Peyer's patch (tissue), 4 donors: Measurements from ENCODE around the gene IL1RAPL1. TPM values are rescaled to one million over a fixed set of nuclear protein-coding genes. Genes with fewer than 3 reads are reported as not detected.

Experiments
- DNase-seq, 3 donors: peaks; one replicate each; pipeline ENCODE4 v3.0.0-alpha.2; 2017 to 2019
- H3K27ac ChIP-seq, 4 donors: fragments of 200-600 bp; sonication (generic); one replicate each; pipeline ENCODE4 v1.5.1; 2016 to 2019
- H3K27me3 ChIP-seq, 2 donors: fragments of 200-600 bp; sonication (generic); one replicate each; pipeline ENCODE4 v1.5.1; 2019
- H3K36me3 ChIP-seq, 3 donors: fragments of 200-600 bp; sonication (generic); one replicate each; pipeline ENCODE4 v1.5.1; 2016 to 2019
- H3K4me1 ChIP-seq, 4 donors: fragments of 200-600 bp; sonication (generic); one replicate each; pipeline ENCODE4 v1.5.1; 2016 to 2019
- H3K4me3 ChIP-seq, 4 donors: fragments of 200-600 bp; sonication (generic); 1 replicate in 3 of 4; 2 replicates in 1 of 4; pipeline ENCODE4 v1.5.1; 2016 to 2019; ENCODE audit warnings: mild to moderate bottlenecking in 1 of 4
- H3K9me3 ChIP-seq, 4 donors: fragments of 200-600 bp; sonication (generic); one replicate each; pipeline ENCODE4 v1.5.1; 2016 to 2019; ENCODE audit warnings: mild to moderate bottlenecking in 1 of 4
- CTCF ChIP-seq, 6 experiments: fragments of 450-650 bp in 4 of 6; fragments of 200-600 bp in 2 of 6; sonication (generic) in 1 of 6; IDR thresholded peaks; one replicate each; pipeline ENCODE4 v1.5.1; 2017 to 2019; ENCODE audit warnings: antibody characterized with exemption in 6 of 6, mild to moderate bottlenecking in 3 of 6, moderate library complexity in 1 of 6
- POLR2A ChIP-seq, 2 donors: fragments of 450-650 bp; IDR thresholded peaks; one replicate each; pipeline ENCODE4 v1.5.1; 2017; ENCODE audit warnings: antibody characterized with exemption in 2 of 2, mild to moderate bottlenecking in 2 of 2, moderate library complexity in 2 of 2
- total RNA-seq, 4 donors: library from RNA; depleted of rRNA; stranded (reverse); fragments of >200 nt; gene quantifications; one replicate each; pipeline ENCODE4 v1.1.0, GENCODE V29; 2016

IL1RAPL1 gene
- total RNA-seq, 4 donors from 2014 or later = not detected

- Histone ChIP-seq H3K9me3 (no peaks in the 10 kb centered on the region), H3K36me3 (no peaks in the 10 kb centered on the region), H3K4me1 (no peaks in the 10 kb centered on the region), H3K27ac (no peak overlapping the region), H3K27me3 (no peaks in the 10 kb centered on the region), H3K4me3 (no peak overlapping the region)
- no peak for TF ChIP-seq POLR2A (IDR thresholded peaks at IDR 0.05)
- no peak for TF ChIP-seq CTCF (IDR thresholded peaks at IDR 0.05)
- no peak for DNase-seq
Observed at GRCh38 chrX:29225670-29226069, 638.4 kb downstream of the IL1RAPL1 start.

- Histone ChIP-seq H3K9me3 (no peaks in the 10 kb centered on the region), H3K36me3 (no peaks in the 10 kb centered on the region), H3K4me3 (no peak overlapping the region), H3K27ac (no peak overlapping the region), H3K27me3 (no peaks in the 10 kb centered on the region), H3K4me1 (no peaks in the 10 kb centered on the region)
- TF ChIP-seq POLR2A (IDR thresholded peaks at IDR 0.05) = no peak
- no peak for TF ChIP-seq CTCF (IDR thresholded peaks at IDR 0.05)
- DNase-seq = no peak
Observed at GRCh38 chrX:29229802-29230201, 642.6 kb downstream of the IL1RAPL1 start.

- no peaks in the 10 kb centered on the region for H3K9me3 ChIP-seq
- H3K27me3 ChIP-seq = no peaks in the 10 kb centered on the region
- no peaks in the 10 kb centered on the region for H3K36me3 ChIP-seq
- H3K27ac ChIP-seq = no peak overlapping the region
- TF ChIP-seq CTCF (IDR thresholded peaks at IDR 0.05) = no peak
- TF ChIP-seq POLR2A (IDR thresholded peaks at IDR 0.05) = no peak
- no peak for DNase-seq
- no peaks in the 10 kb centered on the region for H3K4me1 ChIP-seq
- H3K4me3 ChIP-seq = no peak overlapping the region
Observed at GRCh38 chrX:29231800-29232199, 644.6 kb downstream of the IL1RAPL1 start.

- no peak overlapping the region for H3K4me3 ChIP-seq
- no peak for DNase-seq
- H3K9me3 ChIP-seq = no peaks in the 10 kb centered on the region
- H3K27me3 ChIP-seq = no peaks in the 10 kb centered on the region
- no peaks in the 10 kb centered on the region for H3K4me1 ChIP-seq
- H3K36me3 ChIP-seq = no peaks in the 10 kb centered on the region
- no peak for TF ChIP-seq POLR2A (IDR thresholded peaks at IDR 0.05)
- TF ChIP-seq CTCF (IDR thresholded peaks at IDR 0.05) = no peak
- no peak overlapping the region for H3K27ac ChIP-seq
Observed at GRCh38 chrX:29233592-29234183, 646.4 kb downstream of the IL1RAPL1 start.

GRCh38 chrX:29237972-29238371 lies 650.7 kb downstream of the IL1RAPL1 start:
- no peaks in the 10 kb centered on the region for H3K9me3 ChIP-seq
- no peak overlapping the region for H3K4me3 ChIP-seq
- no peak overlapping the region for H3K27ac ChIP-seq
- no peak for DNase-seq
- H3K4me1 ChIP-seq = no peaks in the 10 kb centered on the region
- no peaks in the 10 kb centered on the region for H3K27me3 ChIP-seq
- TF ChIP-seq POLR2A (IDR thresholded peaks at IDR 0.05) (no peak), CTCF (IDR thresholded peaks at IDR 0.05) (no peak)
- no peaks in the 10 kb centered on the region for H3K36me3 ChIP-seq

GRCh38 chrX:29241809-29242208 lies 654.6 kb downstream of the IL1RAPL1 start:
- TF ChIP-seq POLR2A (IDR thresholded peaks at IDR 0.05) = no peak
- TF ChIP-seq CTCF (IDR thresholded peaks at IDR 0.05) = no peak
- H3K27me3 ChIP-seq = no peaks in the 10 kb centered on the region
- H3K36me3 ChIP-seq = no peaks in the 10 kb centered on the region
- no peaks in the 10 kb centered on the region for H3K4me1 ChIP-seq
- H3K9me3 ChIP-seq = no peaks in the 10 kb centered on the region
- H3K4me3 ChIP-seq = no peak overlapping the region
- H3K27ac ChIP-seq = no peak overlapping the region
- DNase-seq = no peak
